Caco-2 (cell line): ENCODE results near the gene RC3H2. TPM values are rescaled to one million over a fixed set of nuclear protein-coding genes. Genes with fewer than 3 reads are reported as not detected.
"Not testable (repeated sequence)": the region's sequence is repeated elsewhere in the genome, so short reads cannot be mapped to it uniquely, and the experiment has no call there.

Experiments used
- BruUV-seq: library from RNA; stranded (reverse); fragments of 400-500 nt; replicated peaks from 2 replicates; lab custom pipeline; 2021; lab: Mats Ljungman, UMichigan
- CTCF ChIA-PET: fragments of 300-600 bp; sonication (Branson Sonifier 250); formaldehyde crosslinking; loops from one replicate; lab custom pipeline; 2022; ENCODE audit warnings: antibody characterized with exemption; lab: Charles Lee
- POLR2A ChIA-PET: fragments of 300-600 bp; sonication (Branson Sonifier 250); formaldehyde crosslinking; loops from one replicate; lab custom pipeline; 2022; ENCODE audit warnings: antibody characterized with exemption; lab: Charles Lee
- DNase-seq, 2 experiments: peaks; one replicate each; pipeline versions ENCODE4 v3.0.0 to v3.0.0-alpha.2; 2020 to 2022
- H3K27me3 ChIP-seq: replicated peaks from 2 replicates; pipeline ENCODE4 v1.6.0; 2011; ENCODE audit warnings: low read length; ENCODE audit not compliant: control insufficient read depth, insufficient read depth
- H3K36me3 ChIP-seq: 2 replicates; pipeline ENCODE4 v1.5.1; 2011; ENCODE audit warnings: low read length; ENCODE audit not compliant: control insufficient read depth, insufficient read depth
- H3K4me1 ChIP-seq: fragments of 250-450 bp; sonication (Bioruptor Pico); 2 replicates; pipeline ENCODE4 v1.5.1; 2020; ENCODE audit warnings: mild to moderate bottlenecking
- H3K4me3 ChIP-seq: 2 replicates; pipeline ENCODE4 v1.5.1; 2011; ENCODE audit warnings: low read depth, mild to moderate bottlenecking, control low read depth, low read length
- H3K9me3 ChIP-seq: fragments of 250-450 bp; sonication (Bioruptor Pico); 2 replicates; pipeline ENCODE4 v1.5.1; 2020; ENCODE audit warnings: mild to moderate bottlenecking, moderate library complexity
- H3K27ac Mint-ChIP-seq: one replicate; pipeline ENCODE4 v1.8.0; 2022; ENCODE audit warnings: mixed read lengths; ENCODE audit not compliant: unreplicated experiment
- H3K27me3 Mint-ChIP-seq: one replicate; pipeline ENCODE4 v1.8.0; 2022; ENCODE audit warnings: mixed read lengths; ENCODE audit not compliant: insufficient read depth, unreplicated experiment
- H3K36me3 Mint-ChIP-seq: one replicate; pipeline ENCODE4 v1.8.0; 2022; ENCODE audit warnings: mild to moderate bottlenecking, mixed read lengths; ENCODE audit not compliant: insufficient read depth, unreplicated experiment
- H3K4me1 Mint-ChIP-seq: one replicate; pipeline ENCODE4 v1.8.0; 2022; ENCODE audit warnings: low read depth, mixed read lengths; ENCODE audit not compliant: unreplicated experiment
- H3K4me3 Mint-ChIP-seq: one replicate; pipeline ENCODE4 v1.8.0; 2022; ENCODE audit warnings: mild to moderate bottlenecking, moderate library complexity, mixed read lengths; ENCODE audit not compliant: unreplicated experiment
- H3K9me3 Mint-ChIP-seq: one replicate; pipeline ENCODE4 v1.8.0; 2022; ENCODE audit warnings: mixed read lengths; ENCODE audit not compliant: unreplicated experiment
- intact Hi-C: fragments of 100-400 bp; cut with micrococcal nuclease; formaldehyde crosslinking; loops from one replicate; pipeline ENCODE4 v1.10.0; 2022; ENCODE audit not compliant: unreplicated experiment
- total RNA-seq: library from RNA; stranded (reverse); gene quantifications from 2 replicates; pipeline ENCODE4 v1.2.3, GENCODE V29; 2022
- TF ChIP-seq, protein P1 (sequence below), 2 experiments: fragments of 200-600 bp in 1 of 2; IDR thresholded peaks; 1 replicate in 1 of 2; 2 replicates in 1 of 2; pipeline versions ENCODE4 v1.5.1 to v1.8.0; 2011 to 2022; ENCODE audit warnings: antibody characterized with exemption in 1 of 2, control low read depth in 1 of 2, inconsistent platforms in 1 of 2, low read depth in 1 of 2, low read length in 1 of 2, mild to moderate bottlenecking in 1 of 2, moderate library complexity in 1 of 2; ENCODE audit not compliant: insufficient read depth in 1 of 2, severe bottlenecking in 1 of 2, unreplicated experiment in 1 of 2

The RC3H2 gene
- total RNA-seq, 1 experiment from 2014 or later = 53.8 TPM

GRCh38 chr9:122912671-122912963 lies 7.5 kb upstream of the RC3H2 start:
- H3K27me3 Mint-ChIP-seq = no peaks in the 10 kb centered on the region
- no peaks in the 10 kb centered on the region for H3K4me1 Mint-ChIP-seq
- H3K9me3 Mint-ChIP-seq = no peaks in the 10 kb centered on the region
- TF ChIP-seq, protein P1, sequence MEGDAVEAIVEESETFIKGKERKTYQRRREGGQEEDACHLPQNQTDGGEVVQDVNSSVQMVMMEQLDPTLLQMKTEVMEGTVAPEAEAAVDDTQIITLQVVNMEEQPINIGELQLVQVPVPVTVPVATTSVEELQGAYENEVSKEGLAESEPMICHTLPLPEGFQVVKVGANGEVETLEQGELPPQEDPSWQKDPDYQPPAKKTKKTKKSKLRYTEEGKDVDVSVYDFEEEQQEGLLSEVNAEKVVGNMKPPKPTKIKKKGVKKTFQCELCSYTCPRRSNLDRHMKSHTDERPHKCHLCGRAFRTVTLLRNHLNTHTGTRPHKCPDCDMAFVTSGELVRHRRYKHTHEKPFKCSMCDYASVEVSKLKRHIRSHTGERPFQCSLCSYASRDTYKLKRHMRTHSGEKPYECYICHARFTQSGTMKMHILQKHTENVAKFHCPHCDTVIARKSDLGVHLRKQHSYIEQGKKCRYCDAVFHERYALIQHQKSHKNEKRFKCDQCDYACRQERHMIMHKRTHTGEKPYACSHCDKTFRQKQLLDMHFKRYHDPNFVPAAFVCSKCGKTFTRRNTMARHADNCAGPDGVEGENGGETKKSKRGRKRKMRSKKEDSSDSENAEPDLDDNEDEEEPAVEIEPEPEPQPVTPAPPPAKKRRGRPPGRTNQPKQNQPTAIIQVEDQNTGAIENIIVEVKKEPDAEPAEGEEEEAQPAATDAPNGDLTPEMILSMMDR (IDR thresholded peaks at IDR 0.05; ENCODE audit: insufficient read depth in 1 of 2, low read depth in 1 of 2, low read length in 1 of 2, severe bottlenecking in 1 of 2, unreplicated experiment in 1 of 2) = no peak
- no peaks in the 10 kb centered on the region for H3K9me3 ChIP-seq
- H3K27ac Mint-ChIP-seq = peak overlapping the region; percentile 85
- BruUV-seq = TSS peak; percentile 37
- no peaks in the 10 kb centered on the region for H3K36me3 ChIP-seq
- H3K27me3 ChIP-seq = no peaks in the 10 kb centered on the region
- peaks cover 6% of the 10 kb centered on the region; the same call in 1 of the 2 replicates for H3K4me1 ChIP-seq
- H3K36me3 Mint-ChIP-seq = peaks cover 40% of the 10 kb centered on the region
- H3K4me3 ChIP-seq = peak overlapping the region; percentile 87
- no peak for DNase-seq
- intact Hi-C loops = no loop called here
- POLR2A ChIA-PET = interaction anchor here (1.7 to 1.8 kb wide), 2 partner anchors 19 to 28 kb away, joined by 20 to 35 read pairs; partner anchors contain the start of genes RABGAP1 and ZBTB26
- peak overlapping the region; percentile 94 for H3K4me3 Mint-ChIP-seq
- CTCF ChIA-PET = interaction anchor here (0.9 to 1.4 kb wide), 4 partner anchors 19 to 78 kb away, joined by 3 to 5 read pairs (median 4); partner anchors contain the start of genes RABGAP1 and ZBTB26

GRCh38 chr9:122906122-122906521 lies 963 bp upstream of the RC3H2 start:
- H3K4me3 Mint-ChIP-seq, H3K36me3 ChIP-seq, H3K4me1 ChIP-seq, H3K9me3 Mint-ChIP-seq, H3K27me3 Mint-ChIP-seq, H3K27me3 ChIP-seq, H3K27ac Mint-ChIP-seq, CTCF ChIA-PET, intact Hi-C loops, H3K4me1 Mint-ChIP-seq, POLR2A ChIA-PET, H3K4me3 ChIP-seq, BruUV-seq, H3K9me3 ChIP-seq: not testable (repeated sequence)
- peaks cover 26% of the 10 kb centered on the region for H3K36me3 Mint-ChIP-seq
- peak in 1 of 2 experiments; percentile 8 for DNase-seq

DNA sequence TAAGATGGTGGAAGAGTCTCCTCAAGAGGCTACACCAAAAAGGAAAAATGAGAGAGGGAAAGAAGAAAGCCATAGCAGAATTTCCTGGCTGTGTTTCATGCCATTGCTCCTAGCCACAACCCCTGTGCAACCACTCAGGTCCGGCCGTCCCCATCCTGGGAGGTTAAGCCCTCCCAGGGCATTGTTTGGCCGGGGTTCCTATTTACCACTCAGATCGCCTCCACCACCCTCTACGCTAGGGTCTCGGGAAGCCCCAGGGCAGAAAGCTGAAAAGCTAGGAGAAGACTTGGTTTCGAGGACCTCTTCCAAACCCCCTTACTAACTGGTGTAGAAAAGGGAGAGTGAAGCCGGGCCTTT lies 715 bp downstream of the RC3H2 start:
- POLR2A ChIA-PET = interaction anchor here (1.1 to 1.2 kb wide), 2 partner anchors 27 to 36 kb away, joined by 3 to 4 read pairs; partner anchors contain the start of genes RABGAP1 and ZBTB26
- Histone ChIP-seq H3K27me3 (no peaks in the 10 kb centered on the region), H3K36me3 (no peaks in the 10 kb centered on the region), H3K4me1 (no peaks in the 10 kb centered on the region; the same call in 1 of the 2 replicates), H3K9me3 (no peaks in the 10 kb centered on the region), H3K4me3 (peak overlapping the region; percentile 70)
- Mint-ChIP-seq H3K9me3 (no peaks in the 10 kb centered on the region), H3K27me3 (no peaks in the 10 kb centered on the region), H3K4me1 (no peaks in the 10 kb centered on the region), H3K27ac (peak overlapping the region; percentile 90), H3K4me3 (peak overlapping the region; percentile 86), H3K36me3 (peaks cover 18% of the 10 kb centered on the region)
- BruUV-seq = no TSS peak
- CTCF ChIA-PET = no interaction called here
- TF ChIP-seq, protein P1 (IDR thresholded peaks at IDR 0.05; ENCODE audit: insufficient read depth in 1 of 2, low read depth in 1 of 2, low read length in 1 of 2, severe bottlenecking in 1 of 2, unreplicated experiment in 1 of 2) = no peak
- intact Hi-C loops = loop anchor here (2.0 kb wide), 2 partner anchors 26 to 86 kb away; partner anchors contain the start of gene ZBTB26
- DNase-seq = peak; percentile 51 to 62
